GM19395 (cell line): Measurements from ENCODE around the gene ROR2.

Experiments
- ATAC-seq: cut with Tn5 transposase; IDR thresholded peaks from one replicate; pipeline ENCODE4 v1.9.1; 2021; ENCODE audit warnings: mild to moderate bottlenecking, moderate library complexity; ENCODE audit not compliant: unreplicated experiment

ROR2 gene

GRCh38 chr9:91902475-91903125 is 47.4 kb downstream of the ROR2 start:
- ATAC-seq, result no peak

DNA sequence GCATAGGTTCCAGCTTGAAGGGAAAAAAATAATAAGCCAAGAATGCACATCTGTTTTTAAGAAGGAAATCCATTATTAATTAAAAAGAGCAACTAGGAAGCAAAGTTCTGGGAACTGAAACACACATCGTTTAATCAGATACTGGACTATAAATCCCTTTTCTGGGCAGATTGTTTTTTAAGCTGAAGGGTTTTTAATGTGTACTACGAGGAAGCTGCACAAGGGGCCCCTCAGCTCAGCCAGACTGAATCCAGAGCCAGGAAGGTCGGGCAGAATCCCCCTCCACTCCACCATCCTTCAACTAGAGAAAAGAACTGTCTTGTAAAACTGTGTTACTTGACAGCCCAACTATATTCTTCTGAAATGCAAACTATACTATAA is 49.2 kb downstream of the ROR2 start:
- no peak for ATAC-seq

DNA sequence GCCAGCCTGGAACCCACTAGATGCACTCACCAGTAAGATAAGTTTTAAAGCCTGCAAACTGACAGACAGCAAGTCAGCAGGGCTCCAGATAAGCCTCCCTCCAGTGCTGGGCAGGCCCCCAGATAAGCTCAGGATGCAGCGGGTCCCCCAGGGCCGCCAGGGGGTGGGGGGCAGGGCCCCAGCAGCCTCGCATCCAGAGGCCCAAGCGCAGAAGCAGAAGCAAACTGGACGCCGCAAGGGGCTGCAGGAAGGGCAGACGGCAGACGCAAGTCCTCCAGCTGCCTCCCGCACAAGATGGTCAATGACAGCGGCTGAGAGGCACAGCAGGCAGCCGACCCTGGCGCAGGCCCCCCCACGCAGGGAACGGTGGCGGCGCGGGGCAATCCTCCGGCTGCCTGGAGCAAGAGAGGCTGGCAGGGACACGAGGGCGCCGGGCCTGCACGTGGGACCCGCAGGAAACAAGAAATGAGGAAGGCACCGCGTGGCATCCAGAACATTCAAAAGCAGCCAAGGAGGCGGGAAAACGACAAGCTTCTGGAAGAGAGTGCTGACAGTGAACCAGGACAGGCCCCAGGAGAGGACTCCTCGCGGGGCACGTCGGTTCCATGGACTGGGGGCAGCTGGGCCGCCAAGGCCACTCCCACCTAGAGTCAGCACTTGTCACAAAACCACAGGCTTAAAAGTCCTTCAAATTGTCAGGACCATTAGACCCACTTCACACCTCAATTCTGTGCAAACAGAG is 49.8 kb downstream of the ROR2 start:
- no peak for ATAC-seq

DNA sequence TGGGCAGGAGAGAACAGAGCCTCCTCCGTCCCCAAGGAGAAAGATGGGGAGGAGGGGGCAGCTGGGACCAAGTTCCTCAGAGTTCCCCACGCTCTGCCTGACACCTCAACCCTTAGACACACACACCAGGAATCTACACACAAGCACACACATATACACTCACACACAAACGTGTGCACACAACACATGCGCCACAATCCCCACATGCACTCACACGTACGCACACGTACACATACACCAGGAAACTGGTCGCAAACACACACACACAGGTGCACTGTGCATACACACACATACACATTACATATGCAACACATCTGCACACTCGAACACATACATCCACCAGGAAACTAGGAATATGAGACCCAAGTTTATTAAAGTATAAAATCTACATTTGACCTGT is 50.4 kb downstream of the ROR2 start:
- ATAC-seq, result no peak

DNA sequence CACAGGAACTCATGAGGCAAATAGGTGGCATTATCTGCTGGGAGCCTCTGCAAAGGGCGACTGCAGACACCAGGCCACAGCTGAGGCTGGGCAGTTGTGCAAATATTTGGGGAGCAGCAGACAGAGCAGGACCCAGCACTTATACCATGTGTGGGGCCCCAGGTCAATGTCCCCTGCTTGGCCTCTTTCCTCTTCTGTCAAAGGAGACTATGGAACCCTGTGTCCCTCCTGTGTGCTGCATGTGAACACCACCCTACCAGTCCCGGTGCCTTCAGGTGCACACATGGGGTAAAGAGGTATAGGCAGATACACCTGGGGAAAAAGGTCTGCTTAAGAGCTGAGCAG is 50.8 kb downstream of the ROR2 start:
- ATAC-seq, result no peak

DNA sequence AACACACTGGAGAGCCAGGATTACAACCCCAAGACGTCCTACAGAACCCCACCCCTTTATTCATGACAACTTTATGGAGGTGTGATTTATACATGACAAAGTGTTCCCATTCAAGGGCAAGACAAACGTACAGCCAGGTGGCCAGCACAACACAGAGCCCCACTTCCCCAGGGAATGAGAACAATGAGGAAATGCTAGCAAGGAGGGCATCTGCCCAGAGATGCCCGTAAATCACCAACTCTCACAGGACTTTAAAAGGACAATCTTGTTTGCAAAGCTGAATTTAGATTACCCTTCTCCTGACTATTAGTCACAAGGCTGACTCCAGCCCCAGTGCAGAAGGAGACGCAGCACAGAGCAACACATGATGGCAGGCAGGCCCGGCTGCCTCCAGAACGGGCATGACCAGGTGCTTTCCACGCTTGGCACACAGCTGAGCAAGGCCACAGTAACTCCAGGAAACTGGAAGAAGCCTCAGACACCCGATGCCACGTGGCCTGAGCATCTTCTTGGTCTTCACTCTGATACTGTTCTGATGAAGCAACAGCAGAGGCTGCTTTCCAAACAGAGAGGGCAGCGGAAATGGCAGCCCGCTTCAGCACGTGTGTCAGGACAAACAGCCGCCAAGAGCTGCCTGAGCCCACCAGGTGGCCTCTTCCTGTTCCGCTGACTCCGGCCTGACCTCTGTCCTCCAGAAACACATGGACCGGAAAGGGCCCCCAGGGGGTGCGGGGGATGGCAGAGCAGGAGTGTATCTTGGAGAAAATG is 51.4 kb downstream of the ROR2 start:
- ATAC-seq, result no peak

- no peak for ATAC-seq
Observed at GRCh38 chr9:91897201-91897600, 52.8 kb downstream of the ROR2 start.

DNA sequence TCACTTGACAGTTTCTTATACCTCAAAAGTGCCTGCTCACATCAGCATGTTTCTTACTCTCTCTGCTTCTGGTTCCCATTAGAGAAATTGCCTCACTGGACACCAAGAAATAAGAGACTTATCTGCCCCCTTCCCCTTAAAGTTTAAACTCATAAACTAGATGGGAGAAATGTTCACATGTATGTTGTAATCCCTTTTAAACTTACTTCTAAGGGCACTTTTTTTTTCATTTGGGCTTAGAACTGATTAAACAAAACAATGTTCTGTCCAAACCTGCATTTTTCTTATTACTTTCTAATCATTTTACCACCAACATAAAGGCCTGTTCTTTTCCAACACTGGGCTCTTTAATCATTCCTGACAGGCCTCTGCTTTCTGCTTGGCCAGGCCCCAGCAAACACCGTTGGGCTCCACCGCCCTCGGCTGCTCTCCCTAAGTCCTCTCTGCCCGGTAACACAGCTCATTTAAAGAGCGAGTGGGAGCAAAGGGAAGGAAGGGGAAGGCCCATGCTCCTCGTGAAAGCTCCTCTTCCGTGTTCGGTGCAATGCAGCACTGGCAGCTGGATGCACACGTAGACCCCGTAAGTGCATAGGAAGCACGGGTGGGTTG is 53.4 kb downstream of the ROR2 start:
- ATAC-seq, result no peak

- no peak for ATAC-seq
Observed at GRCh38 chr9:91896097-91896496, 53.9 kb downstream of the ROR2 start.

DNA sequence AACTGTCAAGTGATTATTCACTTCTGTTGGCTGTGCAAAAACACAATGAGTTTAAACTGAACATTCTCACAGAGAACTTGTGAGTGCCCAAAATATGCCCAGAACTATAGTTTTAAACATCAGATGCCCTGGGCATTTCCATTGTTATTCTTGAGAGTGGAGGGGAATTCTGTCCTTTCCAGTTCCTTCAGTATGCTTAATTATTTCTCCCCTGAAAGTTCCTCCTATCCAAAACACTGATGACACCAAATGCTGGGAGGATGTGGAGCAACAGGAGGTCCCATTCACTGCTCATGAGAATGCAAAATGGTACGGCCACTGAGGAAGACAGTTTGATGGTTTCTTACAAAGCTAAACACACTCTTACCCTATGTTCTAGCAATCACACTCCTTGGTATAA is 55.5 kb downstream of the ROR2 start:
- ATAC-seq, result no peak

DNA sequence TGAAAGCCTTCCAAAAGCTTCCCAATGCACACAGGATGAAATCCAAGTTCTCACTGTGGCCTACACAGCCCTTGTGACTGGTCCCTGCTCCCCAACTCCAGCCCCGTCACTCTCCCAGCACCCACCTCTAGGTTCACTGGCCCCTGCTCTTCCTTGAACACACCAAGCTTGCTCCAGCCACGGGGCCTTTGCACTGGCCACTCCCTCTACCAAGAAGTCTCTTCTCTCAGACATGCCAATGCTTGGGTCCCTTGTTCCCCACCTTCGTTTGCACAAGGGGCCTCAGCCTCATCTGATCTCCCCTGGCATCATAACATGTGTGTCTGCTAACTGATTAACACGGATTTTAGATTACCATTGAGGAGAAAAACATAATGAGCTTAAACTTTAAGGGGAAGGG is 56.0 kb downstream of the ROR2 start:
- no peak for ATAC-seq

DNA sequence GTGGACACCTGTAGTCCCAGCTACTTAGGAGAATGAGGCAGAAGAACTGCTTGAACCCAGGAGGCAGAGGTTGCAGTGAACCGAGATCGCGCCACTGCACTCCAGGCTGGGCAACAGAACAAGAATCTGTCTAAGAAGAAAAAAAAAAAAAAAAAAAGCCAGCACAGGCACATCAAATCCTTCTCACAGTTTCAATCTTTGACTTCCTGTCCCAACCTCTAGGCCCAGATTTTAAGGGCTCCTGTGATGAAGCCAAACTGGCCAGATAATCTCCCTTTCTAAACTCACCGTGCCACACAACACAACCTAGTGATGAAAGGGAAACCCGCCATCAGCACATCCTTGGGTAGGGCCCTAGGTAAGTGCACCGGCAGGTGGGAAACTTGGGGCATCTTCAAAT is 58.1 kb downstream of the ROR2 start:
- ATAC-seq, result no peak

DNA sequence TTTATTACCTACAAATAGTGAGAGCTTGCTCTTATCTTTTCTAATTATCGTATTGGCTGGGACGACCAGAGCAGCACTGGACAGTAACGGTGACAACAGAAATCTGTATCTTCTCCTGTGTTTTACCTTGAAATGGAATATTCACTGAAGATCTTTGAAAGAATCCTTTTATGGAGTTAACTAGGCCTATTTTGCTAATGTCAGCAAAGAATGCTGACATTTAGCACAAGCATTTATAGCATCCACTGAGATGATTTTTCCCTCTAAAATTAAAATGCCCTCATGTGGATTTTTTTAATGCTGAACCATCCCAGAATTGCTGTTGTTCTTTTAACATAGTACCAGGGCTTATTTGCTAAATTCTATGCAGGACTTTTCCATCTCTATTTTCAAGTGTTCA is 59.4 kb downstream of the ROR2 start:
- ATAC-seq, result no peak

DNA sequence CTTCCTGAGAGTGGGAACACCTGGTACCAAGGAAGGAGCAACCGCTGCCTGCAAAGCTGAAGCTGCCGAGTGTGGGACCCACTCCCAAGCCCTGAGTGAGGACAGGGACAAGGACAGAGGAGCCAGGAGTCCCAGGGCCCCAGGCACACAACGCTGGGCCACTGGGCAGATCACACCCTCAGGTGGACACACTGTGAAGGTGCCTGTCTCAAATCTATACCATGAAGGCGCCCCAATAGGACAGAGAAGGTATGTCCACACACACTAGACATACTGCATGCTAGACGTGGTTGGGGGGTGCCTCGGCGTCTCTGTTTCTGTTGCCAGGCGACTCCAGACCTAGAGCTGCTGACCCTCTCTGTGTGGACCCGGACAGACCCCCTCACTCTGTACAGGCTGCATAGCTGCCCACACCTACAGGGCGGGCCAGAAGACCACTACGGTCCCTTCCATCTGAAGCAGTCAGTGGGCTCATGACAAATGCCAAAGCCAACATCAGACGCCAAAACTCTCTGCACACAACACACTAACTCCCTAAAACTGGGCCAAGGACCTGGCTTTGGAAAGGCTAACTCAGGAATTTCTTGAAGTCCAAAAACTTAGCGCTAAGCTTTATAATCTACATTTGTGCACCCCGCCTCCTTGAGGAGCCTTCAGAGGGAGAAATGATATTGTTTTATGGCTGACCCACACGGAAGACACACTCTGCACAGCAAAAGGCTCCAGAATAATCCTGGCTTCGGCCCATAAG is 60.7 kb downstream of the ROR2 start:
- no peak for ATAC-seq

DNA sequence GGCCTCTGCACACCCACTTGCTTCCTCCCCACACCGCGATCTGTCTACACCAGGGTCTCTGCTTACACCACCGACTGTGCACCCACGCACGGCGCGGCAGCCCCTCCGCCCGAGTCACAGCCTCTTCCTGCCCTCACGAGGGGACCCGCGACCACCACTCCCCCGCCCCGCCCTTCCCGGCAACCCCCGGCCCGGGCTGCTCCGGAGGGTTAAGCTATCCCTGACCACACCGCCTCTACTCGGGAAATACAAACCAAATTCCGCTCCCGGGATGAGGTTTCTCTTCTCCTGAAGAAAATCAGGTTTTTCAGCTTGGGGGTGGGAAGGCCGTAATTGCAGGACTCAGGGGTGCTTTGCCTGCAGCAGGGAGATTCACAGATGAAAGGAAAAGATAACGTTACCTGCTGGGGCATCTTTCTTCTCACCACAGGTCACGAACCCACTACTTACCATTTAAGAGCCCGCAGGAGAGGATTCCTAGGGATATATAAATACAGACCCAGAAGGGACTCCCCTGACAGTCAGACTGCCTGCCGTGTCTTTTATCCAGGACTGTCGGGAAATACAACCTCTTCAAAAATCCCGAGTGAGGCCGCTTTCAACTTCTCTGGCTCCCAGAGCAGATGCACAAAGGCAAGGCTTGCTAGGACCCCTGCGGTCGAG is 63.5 kb downstream of the ROR2 start:
- no peak for ATAC-seq

- ATAC-seq, result no peak
Observed at GRCh38 chr9:91885746-91886413, 64.1 kb downstream of the ROR2 start.

- ATAC-seq, result no peak
Observed at GRCh38 chr9:91884696-91885687, 65.0 kb downstream of the ROR2 start.

DNA sequence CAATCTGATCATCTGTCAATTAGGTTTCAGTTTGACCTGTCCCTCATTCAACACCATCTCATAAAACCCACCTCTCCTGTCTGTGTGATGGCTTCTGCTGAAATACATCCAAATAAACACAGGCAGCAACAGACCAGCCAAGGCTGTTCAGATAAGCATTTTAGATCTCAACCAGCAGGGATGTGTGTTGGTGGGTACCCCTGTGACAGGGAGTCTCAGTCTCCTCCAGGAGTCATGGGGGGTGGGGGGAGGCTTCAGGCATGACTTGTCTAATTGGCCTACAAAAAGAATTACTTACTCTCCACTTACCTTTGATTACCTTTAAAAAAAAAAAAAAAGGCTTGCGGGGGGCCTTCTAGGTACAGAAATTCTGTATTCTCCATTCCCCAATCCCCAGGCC is 65.9 kb downstream of the ROR2 start:
- no peak for ATAC-seq

- no peak for ATAC-seq
Observed at GRCh38 chr9:91883503-91883902, 66.5 kb downstream of the ROR2 start.
